NK-92 (cell line): ENCODE data around the gene CYSRT1.

ENCODE experiments used
- DNase-seq: peaks from one replicate; lab custom pipeline; 2025; ENCODE audit not compliant: unreplicated experiment; lab: John Stamatoyannopoulos, UW

CYSRT1 gene

DNA sequence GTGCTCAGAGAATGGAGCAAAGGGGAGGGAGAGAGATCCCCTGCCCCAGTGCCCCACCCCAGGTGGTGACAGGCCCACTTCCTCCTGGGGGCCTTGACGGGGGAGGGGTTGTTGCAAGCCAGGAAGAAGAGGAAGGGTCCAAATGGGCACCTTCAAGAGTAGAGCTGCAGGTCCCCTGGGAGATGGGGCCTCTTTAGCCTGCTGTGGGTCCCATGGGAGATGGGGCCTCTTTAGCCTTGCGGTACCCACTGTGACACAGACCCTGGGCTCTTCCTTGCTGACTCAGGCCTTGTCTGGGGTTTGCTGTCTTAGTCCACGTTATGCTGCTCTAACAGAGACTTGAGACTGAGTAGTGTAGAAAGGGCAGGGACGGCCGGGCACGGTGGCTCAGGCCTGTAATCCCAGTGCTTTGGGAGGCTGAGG, 43.0 kb downstream of the CYSRT1 start:
- no peak for DNase-seq

- DNase-seq: no peak
Measured at GRCh38 chr9:137268538-137269201, 43.7 kb downstream of the CYSRT1 start.

- DNase-seq: no peak
Measured at GRCh38 chr9:137269231-137269772, 44.3 kb downstream of the CYSRT1 start.

DNA sequence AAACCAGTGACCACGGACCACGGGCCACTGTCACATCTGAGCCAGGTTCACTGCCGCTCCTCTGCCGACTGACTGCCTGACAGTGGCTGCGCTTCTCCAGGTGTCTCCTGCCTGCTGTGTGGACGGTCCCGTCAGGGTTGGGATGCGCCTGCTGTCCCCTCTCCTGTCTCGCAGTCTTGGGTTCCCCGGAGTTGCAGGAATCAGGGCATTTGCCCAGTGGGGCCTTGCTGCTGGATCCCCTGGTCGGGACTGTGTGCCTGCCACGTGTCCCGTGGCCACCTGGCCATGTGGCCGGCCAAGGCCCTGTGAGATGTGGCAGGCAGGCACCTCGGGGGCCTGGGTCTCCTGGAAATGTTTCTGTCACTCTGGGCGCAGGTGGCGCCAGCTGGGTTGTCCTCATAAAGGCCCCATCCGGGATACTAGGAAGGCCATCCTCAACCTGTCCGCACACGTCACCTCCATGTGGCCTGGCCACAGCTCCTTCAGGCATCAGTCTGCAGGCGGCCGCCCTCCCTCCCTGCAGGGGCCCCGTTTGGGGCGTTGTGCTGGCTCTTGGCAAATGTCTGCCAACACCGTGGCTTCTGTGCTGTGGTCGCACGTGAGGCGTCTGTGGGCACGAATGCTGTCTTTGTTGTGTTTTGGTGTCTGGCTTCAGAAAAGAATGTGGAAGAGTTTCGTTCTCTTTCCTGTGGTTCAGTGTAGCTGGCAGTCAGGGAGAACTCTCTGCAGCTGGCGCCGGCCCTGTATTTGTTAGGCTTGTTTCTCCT, 46.1 kb downstream of the CYSRT1 start:
- no peak for DNase-seq

DNA sequence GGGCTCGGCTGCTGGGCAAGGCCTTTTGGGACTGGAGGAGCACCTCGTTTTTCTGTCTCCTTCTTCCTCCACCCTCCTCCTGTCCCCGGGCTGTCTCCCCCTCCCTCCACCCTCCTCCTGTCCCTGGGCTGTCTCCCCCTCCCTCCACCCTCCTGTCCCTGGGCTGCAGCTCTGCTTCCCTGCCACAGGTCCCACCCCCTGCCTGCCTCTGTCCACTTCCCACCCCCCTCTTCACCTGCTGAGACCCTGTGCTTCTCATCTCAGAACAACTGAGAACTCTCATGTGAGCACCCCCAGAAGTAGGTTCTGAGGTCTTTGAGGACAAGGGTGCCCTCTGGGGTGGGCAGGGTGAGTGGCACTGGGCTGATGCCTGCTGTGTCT, 46.7 kb downstream of the CYSRT1 start:
- no peak for DNase-seq

DNA sequence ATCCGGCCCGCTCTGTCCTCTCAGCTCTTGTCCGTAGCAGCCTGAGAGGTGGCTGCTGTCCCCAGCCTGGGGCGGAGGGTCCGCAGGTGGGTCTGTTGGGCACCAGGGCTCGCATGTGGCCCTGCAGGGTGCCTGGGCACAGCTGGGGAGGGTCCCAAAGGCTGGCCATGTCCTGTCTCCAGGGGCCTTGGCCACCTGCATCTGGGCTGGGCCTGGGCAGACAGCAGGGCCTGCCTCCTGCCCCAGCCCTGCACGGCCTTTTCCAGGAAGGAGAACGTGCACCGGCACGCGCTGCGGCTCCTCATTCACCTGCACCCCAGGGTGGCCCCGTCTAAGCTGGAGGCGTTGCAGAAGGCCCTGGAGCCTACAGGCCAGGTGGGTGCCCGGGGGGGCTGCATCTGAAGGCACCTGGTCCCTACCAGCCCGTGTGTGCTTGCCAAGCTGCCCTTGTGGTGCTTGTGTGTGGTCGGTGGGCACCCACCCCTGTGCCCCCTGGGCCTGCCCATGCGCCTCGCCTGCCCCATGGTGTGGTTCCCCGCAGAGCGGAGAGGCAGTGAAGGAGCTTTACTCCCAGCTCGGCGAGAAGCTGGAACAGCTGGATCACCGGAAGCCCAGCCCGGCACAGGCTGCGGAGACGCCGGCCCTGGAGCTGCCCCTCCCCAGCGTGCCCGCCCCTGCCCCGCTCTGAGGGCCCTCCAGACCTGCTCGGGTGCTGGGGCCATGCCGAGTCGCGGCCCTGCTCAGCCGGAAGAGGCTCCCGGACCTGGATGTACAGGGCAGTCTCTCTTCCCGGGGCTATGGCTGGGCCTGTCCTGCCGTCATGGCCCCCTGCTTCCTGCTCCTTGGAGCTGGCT, 47.5 kb downstream of the CYSRT1 start:
- DNase-seq: no peak

GRCh38 chr9:137273095-137273490, 48.1 kb downstream of the CYSRT1 start:
- DNase-seq: no peak

- DNase-seq: no peak
Measured at GRCh38 chr9:137273611-137274320, 48.8 kb downstream of the CYSRT1 start.

DNA sequence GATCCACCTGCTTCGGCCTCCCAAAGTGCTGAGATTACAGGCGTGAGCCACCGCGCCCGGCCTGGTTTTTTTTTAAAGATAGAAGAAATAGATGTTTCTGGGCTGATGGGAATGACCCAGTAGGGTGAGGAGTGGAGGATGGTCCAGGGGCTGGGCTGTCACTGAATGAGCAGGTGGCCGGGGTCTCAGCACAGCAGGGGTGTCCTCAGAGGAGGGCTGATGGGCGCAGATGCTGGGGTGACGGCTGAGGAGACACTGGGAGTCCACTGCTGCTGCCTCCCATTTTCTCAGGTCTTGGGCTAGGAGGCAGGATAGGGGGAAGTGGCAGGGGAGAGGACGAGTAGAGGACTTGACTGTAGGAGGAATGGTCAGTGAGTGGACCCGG, 50.2 kb downstream of the CYSRT1 start:
- no peak for DNase-seq
